ENCODE measurements around the gene RNF114. TPM values are rescaled to one million over a fixed set of nuclear protein-coding genes. Genes with fewer than 3 reads are reported as not detected.

Gene RNF114
- total RNA-seq, 6 experiments from 2014 or later = 51.6 to 61.0 (median 56.1) TPM

GRCh38 chr20:49938173-49939163 is 2.3 kb downstream of the RNF114 start:
- H3K36me3 Mint-ChIP-seq (ENCODE audit: low read depth) = peaks cover 19% of the 10 kb centered on the region
- peaks cover 33% of the 10 kb centered on the region for H3K4me1 Mint-ChIP-seq (ENCODE audit: low read depth)
- no peaks in the 10 kb centered on the region for H3K9me3 Mint-ChIP-seq
- H3K4me3 Mint-ChIP-seq = peak overlapping the region; percentile 99
- TF ChIP-seq, protein P1, sequence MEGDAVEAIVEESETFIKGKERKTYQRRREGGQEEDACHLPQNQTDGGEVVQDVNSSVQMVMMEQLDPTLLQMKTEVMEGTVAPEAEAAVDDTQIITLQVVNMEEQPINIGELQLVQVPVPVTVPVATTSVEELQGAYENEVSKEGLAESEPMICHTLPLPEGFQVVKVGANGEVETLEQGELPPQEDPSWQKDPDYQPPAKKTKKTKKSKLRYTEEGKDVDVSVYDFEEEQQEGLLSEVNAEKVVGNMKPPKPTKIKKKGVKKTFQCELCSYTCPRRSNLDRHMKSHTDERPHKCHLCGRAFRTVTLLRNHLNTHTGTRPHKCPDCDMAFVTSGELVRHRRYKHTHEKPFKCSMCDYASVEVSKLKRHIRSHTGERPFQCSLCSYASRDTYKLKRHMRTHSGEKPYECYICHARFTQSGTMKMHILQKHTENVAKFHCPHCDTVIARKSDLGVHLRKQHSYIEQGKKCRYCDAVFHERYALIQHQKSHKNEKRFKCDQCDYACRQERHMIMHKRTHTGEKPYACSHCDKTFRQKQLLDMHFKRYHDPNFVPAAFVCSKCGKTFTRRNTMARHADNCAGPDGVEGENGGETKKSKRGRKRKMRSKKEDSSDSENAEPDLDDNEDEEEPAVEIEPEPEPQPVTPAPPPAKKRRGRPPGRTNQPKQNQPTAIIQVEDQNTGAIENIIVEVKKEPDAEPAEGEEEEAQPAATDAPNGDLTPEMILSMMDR (IDR thresholded peaks at IDR 0.05) = no peak
- H3K27ac Mint-ChIP-seq = peak overlapping the region; percentile 76
- peaks cover 2% of the 10 kb centered on the region for H3K27me3 Mint-ChIP-seq (ENCODE audit: insufficient read depth)
- DNase-seq = peak; percentile 46

DNA sequence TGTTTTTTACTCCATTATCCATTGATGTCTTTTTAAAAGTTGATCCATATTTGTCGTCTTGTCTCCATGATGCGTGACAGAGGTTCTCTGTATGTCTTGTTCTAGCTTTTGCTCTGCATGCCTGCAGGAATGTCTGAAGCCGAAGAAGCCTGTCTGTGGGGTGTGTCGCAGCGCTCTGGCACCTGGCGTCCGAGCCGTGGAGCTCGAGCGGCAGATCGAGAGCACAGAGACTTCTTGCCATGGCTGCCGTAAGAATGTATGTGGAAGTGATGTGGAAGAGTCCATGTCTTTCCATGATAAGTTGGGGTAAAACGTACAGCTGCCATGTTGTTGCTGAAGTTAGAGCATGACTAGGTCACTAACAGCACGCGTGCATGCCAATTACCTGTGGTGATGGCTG is 5.3 kb downstream of the RNF114 start:
- H3K9me3 Mint-ChIP-seq = no peaks in the 10 kb centered on the region
- H3K27ac Mint-ChIP-seq = no peak overlapping the region
- TF ChIP-seq, protein P1 (IDR thresholded peaks at IDR 0.05) = no peak
- peaks cover 28% of the 10 kb centered on the region for H3K4me1 Mint-ChIP-seq (ENCODE audit: low read depth)
- DNase-seq = no peak
- H3K4me3 Mint-ChIP-seq = no peak overlapping the region
- peaks cover 30% of the 10 kb centered on the region for H3K36me3 Mint-ChIP-seq (ENCODE audit: low read depth)
- no peaks in the 10 kb centered on the region; the same call in 1 of the 2 replicates for H3K27me3 Mint-ChIP-seq (ENCODE audit: insufficient read depth)

DNA sequence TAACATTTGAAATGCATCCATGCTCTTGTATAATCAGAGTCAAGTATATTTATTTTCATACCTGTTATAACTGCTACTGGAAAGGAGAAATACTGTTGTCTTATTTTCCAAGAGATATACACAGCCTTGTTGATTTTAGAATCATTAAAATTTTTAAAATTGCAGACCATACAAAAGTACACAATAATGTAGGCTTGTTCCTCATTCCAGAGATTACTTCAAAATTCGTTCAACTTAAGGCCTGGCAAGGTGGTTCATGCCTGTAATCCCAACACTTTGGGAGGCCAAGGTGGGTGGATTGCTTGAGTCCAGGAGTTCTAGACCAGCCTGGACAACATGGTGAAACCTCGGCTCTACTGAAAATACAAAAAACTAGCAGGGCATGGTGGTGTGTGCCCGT is 6.1 kb downstream of the RNF114 start:
- TF ChIP-seq, protein P1 (IDR thresholded peaks at IDR 0.05) = no peak
- Mint-ChIP-seq H3K27ac (no peak overlapping the region), H3K4me3 (no peak overlapping the region), H3K4me1 (ENCODE audit: low read depth) (peaks cover 32% of the 10 kb centered on the region), H3K36me3 (ENCODE audit: low read depth) (peaks cover 38% of the 10 kb centered on the region), H3K9me3 (no peaks in the 10 kb centered on the region), H3K27me3 (ENCODE audit: insufficient read depth) (no peaks in the 10 kb centered on the region; the same call in 1 of the 2 replicates)
- no peak for DNase-seq

GRCh38 chr20:49942942-49943341 is 6.7 kb downstream of the RNF114 start:
- Mint-ChIP-seq H3K4me3 (no peak overlapping the region), H3K9me3 (no peaks in the 10 kb centered on the region), H3K27ac (no peak overlapping the region), H3K4me1 (ENCODE audit: low read depth) (peaks cover 32% of the 10 kb centered on the region), H3K36me3 (ENCODE audit: low read depth) (peaks cover 45% of the 10 kb centered on the region), H3K27me3 (ENCODE audit: insufficient read depth) (no peaks in the 10 kb centered on the region; the same call in none of the 2 replicates)
- TF ChIP-seq, protein P1 (IDR thresholded peaks at IDR 0.05) = no peak
- no peak for DNase-seq

DNA sequence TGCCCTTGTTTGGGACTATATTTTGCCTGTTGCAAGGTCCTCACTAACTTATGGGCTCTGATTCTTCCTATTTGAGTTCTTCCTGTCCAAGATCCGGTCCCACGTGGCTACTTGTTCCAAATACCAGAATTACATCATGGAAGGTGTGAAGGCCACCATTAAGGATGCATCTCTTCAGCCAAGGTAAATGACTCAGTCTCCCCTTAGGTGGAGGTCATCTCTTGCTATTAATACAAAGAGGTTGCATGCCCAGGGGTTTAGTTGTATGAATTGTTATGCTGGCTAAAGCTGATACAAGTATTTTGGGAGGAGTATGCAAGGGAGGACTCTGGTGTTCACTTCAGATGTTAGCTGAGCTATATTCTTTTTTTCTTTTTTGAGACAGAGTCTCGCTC is 9.1 kb downstream of the RNF114 start:
- H3K9me3 Mint-ChIP-seq = no peaks in the 10 kb centered on the region
- H3K27ac Mint-ChIP-seq = no peak overlapping the region
- no peak overlapping the region for H3K4me3 Mint-ChIP-seq
- peaks cover 2% of the 10 kb centered on the region; the same call in 1 of the 2 replicates for H3K27me3 Mint-ChIP-seq (ENCODE audit: insufficient read depth)
- no peak for DNase-seq
- peaks cover 54% of the 10 kb centered on the region for H3K36me3 Mint-ChIP-seq (ENCODE audit: low read depth)
- H3K4me1 Mint-ChIP-seq (ENCODE audit: low read depth) = peaks cover 35% of the 10 kb centered on the region
- TF ChIP-seq, protein P1 (IDR thresholded peaks at IDR 0.05) = no peak

Data from HFFc6 (cell line).